Heart left ventricle (tissue), 16 donors: Measurements from ENCODE around the gene CLSTN2. TPM values are rescaled to one million over a fixed set of nuclear protein-coding genes. Genes with fewer than 3 reads are reported as not detected.

Experiments used
- ATAC-seq, 4 donors: fragments of 200-7000 bp; cut with Tn5 transposase; one replicate each; pipeline ENCODE4 v1.9.1; 2020 to 2022; ENCODE audit warnings: moderate library complexity in 4 of 4, mild to moderate bottlenecking in 3 of 4, moderate number of reproducible peaks in 1 of 4
- DNase-seq, 5 donors: peaks; one replicate each; pipeline ENCODE4 v3.0.0-alpha.2; 2020
- H3K27ac ChIP-seq, 12 donors: fragments of 200-600 bp; sonication (generic) in 4 of 12; one replicate each; pipeline versions ENCODE4 v1.5.0 to v1.8.0; 2016 to 2022; ENCODE audit warnings: mild to moderate bottlenecking in 2 of 12
- H3K27me3 ChIP-seq, 9 donors: fragments of 200-600 bp; sonication (generic) in 2 of 9; one replicate each; pipeline versions ENCODE4 v1.5.1 to v1.8.0; 2016 to 2022; ENCODE audit warnings: mild to moderate bottlenecking in 3 of 9
- H3K36me3 ChIP-seq, 9 donors: fragments of 200-600 bp; sonication (generic) in 2 of 9; one replicate each; pipeline versions ENCODE4 v1.5.0 to v1.8.0; 2018 to 2022; ENCODE audit warnings: mild to moderate bottlenecking in 2 of 9
- H3K4me1 ChIP-seq, 12 donors: fragments of 200-600 bp; sonication (generic) in 4 of 12; one replicate each; pipeline versions ENCODE4 v1.5.0 to v1.8.0; 2016 to 2022; ENCODE audit warnings: mild to moderate bottlenecking in 3 of 12
- H3K4me3 ChIP-seq, 12 donors: fragments of 200-600 bp; sonication (generic) in 4 of 12; one replicate each; pipeline versions ENCODE4 v1.5.0 to v1.8.0; 2017 to 2022; ENCODE audit warnings: mild to moderate bottlenecking in 9 of 12, moderate library complexity in 4 of 12
- H3K9me3 ChIP-seq, 12 donors: fragments of 200-600 bp; sonication (generic) in 4 of 12; one replicate each; pipeline versions ENCODE4 v1.5.0 to v1.8.0; 2016 to 2022; ENCODE audit warnings: mild to moderate bottlenecking in 1 of 12
- CTCF ChIP-seq, 12 donors: fragments of 200-600 bp; sonication (generic) in 4 of 12; IDR thresholded peaks; one replicate each; pipeline versions ENCODE4 v1.5.0 to v1.8.0; 2018 to 2022; ENCODE audit warnings: antibody characterized with exemption in 12 of 12, mild to moderate bottlenecking in 5 of 12
- POLR2A ChIP-seq, 2 donors: fragments of 450-650 bp; IDR thresholded peaks; one replicate each; pipeline ENCODE4 v1.6.1; 2017; ENCODE audit warnings: antibody characterized with exemption in 2 of 2, mild to moderate bottlenecking in 2 of 2, moderate library complexity in 2 of 2
- WGBS, 4 donors: extraction: QIAGEN DNeasy Blood & Tissue Kit in 2 of 4; methylation state at CpG; one replicate each; pipeline versions ENCODE4 v1.1.5 to v1.1.7; 2013 to 2018; 5-methylcytosine and 5-hydroxymethylcytosine counted together
- intact Hi-C, 10 donors: fragments of 100-400 bp; cut with DNase I; formaldehyde crosslinking; loops; one replicate each; pipeline versions ENCODE4 v1.11.1 to v1.14.2; 2022
- polyA plus RNA-seq, 2 donors: library from polyadenylated mRNA; stranded (reverse); fragments of 200-250 nt; gene quantifications; one replicate each; pipeline ENCODE4 v1.2.3, GENCODE V29; 2013
- total RNA-seq, 9 donors: library from RNA; depleted of rRNA in 2 of 9; stranded (reverse); fragments of >200 nt in 2 of 9; fragmentation: NEBNext Ultra II Directional in 3 of 9; extraction: Animal tissue kit (Norgen Biotek cat#: 25700) in 3 of 9; gene quantifications; one replicate each; pipeline versions ENCODE4 v1.1.0 to v1.2.4, GENCODE V29; 2016 to 2023
- donor health status: ischemic (EF 13 %, LVEDD 7.1; RV severe dilation, severe dysfunction).
- donor health status: healthy with polysubstance abuse.
- donor health status: DM: no; HTN: yes; CAD: no.
- donor health status: DM: no; HTN: no; CAD: no.
- donor health status: ischemic (EF 25% LVEDD 6.9; RV normal size, moderate dysfunction).
- donor health status: ischemic (EF 25% LVEDD 5.7; RV mildly dilated, moderate dysfunction).
- donor health status: healthy.
- donor health status: DM: yes; HTN: yes; CAD: no.
- donor health status: ischemic (EF 35%, LVEDD 5.7; RV mildly dilated, moderate dysfunction).
- donor health status: nonischemic (EF 11% LVEDD 7.7; RV severe dilation, severe dysfunction).
- donor health status: DM: yes; HTN: yes; CAD: no.
- donor health status: PGD.
- donor health status: ischemic (EF 29% LVEDD 5.4; RV normal size, mild dysfunction).
- donor health status: nonischemic (EF 23%, LVEDD 6.1; RV moderate dilation, normal function).

Gene CLSTN2
- total and polyA plus RNA-seq, 11 donors = 0.69 to 7.6 (median 3.9) TPM

- Histone ChIP-seq H3K36me3 (no peaks in the 10 kb centered on the region), H3K4me1 (no peaks in the 10 kb centered on the region), H3K9me3 (no peaks in the 10 kb centered on the region), H3K4me3 (no peak overlapping the region), H3K27ac (no peak overlapping the region), H3K27me3 (no peaks in the 10 kb centered on the region)
- ATAC-seq = peak in 2 of 4 donors; percentile 16 to 45
- peak in 7 of 12 donors; percentile 6 to 47 (median 30) for TF ChIP-seq CTCF (IDR thresholded peaks at IDR 0.05)
- TF ChIP-seq POLR2A (IDR thresholded peaks at IDR 0.05) = no peak
- intact Hi-C loops = loop anchor here in 2 of 10 donors (10.0 kb wide), 1 partner anchor 218 kb away; no protein-coding TSS in a partner anchor
- 45 to 52% (median 52%) methylated on average over 3 of the region's 3 CpGs for WGBS, 4 donors
- DNase-seq = no peak
Observed at GRCh38 chr3:140276703-140277102, 341.7 kb downstream of the CLSTN2 start.

DNA sequence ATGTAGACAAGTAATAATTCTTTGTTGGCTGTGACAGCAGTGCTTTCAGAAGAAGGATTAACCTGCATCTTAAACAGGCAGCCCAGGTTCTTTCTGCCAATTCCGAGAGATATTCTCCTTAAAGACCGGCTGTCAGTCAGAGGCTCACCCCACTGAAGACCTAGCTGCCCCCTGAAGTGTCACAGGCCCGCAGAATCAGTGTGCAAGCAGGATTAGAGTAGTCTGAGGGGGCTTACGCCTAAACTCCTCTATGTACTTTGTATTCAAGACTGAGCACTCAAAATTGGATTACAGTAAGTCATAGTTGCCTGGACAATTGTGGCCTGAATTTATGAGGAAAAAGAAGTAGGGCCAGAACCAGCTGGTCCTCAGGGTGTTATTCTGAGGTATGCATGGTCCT lies 342.9 kb downstream of the CLSTN2 start:
- intact Hi-C loops = loop anchor here in 2 of 10 donors (10.0 kb wide), 1 partner anchor 217 kb away; no protein-coding TSS in a partner anchor
- no peaks in the 10 kb centered on the region for H3K4me1 ChIP-seq
- H3K4me3 ChIP-seq = no peak overlapping the region
- H3K27ac ChIP-seq = no peak overlapping the region
- TF ChIP-seq POLR2A (IDR thresholded peaks at IDR 0.05) (no peak), CTCF (IDR thresholded peaks at IDR 0.05) (no peak)
- H3K36me3 ChIP-seq = no peaks in the 10 kb centered on the region
- no peaks in the 10 kb centered on the region for H3K9me3 ChIP-seq
- ATAC-seq = no peak
- no peak for DNase-seq
- WGBS, 4 donors = 83 to 88% (median 86%) methylated on average over 4 of the region's 4 CpGs
- no peaks in the 10 kb centered on the region for H3K27me3 ChIP-seq

DNA sequence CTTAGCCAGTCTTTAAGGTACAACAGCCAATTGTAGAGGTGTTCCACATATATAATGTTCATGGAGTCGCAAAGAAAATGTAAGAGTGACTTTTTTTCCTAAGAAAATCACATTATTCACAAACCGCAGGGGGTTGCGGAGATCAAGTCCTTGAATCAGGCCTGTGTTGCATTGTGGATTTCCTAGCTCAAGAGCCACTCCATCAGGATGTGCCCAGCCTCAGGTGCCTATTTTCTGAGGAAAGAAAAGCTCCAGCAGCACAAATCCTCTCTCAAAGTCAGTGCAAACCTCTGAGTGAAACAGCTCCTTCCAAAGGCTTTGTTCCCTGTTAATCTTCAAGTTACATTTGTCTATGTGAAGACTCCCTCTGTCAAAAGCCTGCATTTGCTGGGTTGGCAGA lies 349.4 kb downstream of the CLSTN2 start:
- no peak overlapping the region for H3K27ac ChIP-seq
- intact Hi-C loops = no loop called here
- no peak overlapping the region for H3K4me3 ChIP-seq
- no peaks in the 10 kb centered on the region for H3K36me3 ChIP-seq
- H3K27me3 ChIP-seq = peaks cover 0 to 9% (median 0%) of the 10 kb centered on the region in 9 donors
- no peaks in the 10 kb centered on the region for H3K9me3 ChIP-seq
- TF ChIP-seq POLR2A (IDR thresholded peaks at IDR 0.05) (no peak), CTCF (IDR thresholded peaks at IDR 0.05) (no peak)
- no peaks in the 10 kb centered on the region for H3K4me1 ChIP-seq
- DNase-seq (no peak), ATAC-seq (no peak)
- WGBS, 4 donors = 89 to 94% (median 91%) methylated on average over 3 of the region's 3 CpGs

- Histone ChIP-seq H3K4me1 (no peaks in the 10 kb centered on the region), H3K4me3 (no peak overlapping the region), H3K9me3 (no peaks in the 10 kb centered on the region), H3K27me3 (peaks cover 0 to 9% (median 0%) of the 10 kb centered on the region in 9 donors), H3K36me3 (no peaks in the 10 kb centered on the region), H3K27ac (no peak overlapping the region)
- TF ChIP-seq CTCF (IDR thresholded peaks at IDR 0.05) = no peak
- WGBS, 4 donors = 50 to 60% (median 58%) methylated on average over 2 to 3 of the region's 3 CpGs
- DNase-seq (no peak), ATAC-seq (no peak)
- intact Hi-C loops = no loop called here
Observed at GRCh38 chr3:140285380-140285779, 350.4 kb downstream of the CLSTN2 start.
